NCI-H128 (cell line): ENCODE measurements around the gene SYNGR4.
"Not testable (repeated sequence)": the region's sequence is repeated elsewhere in the genome, so short reads cannot be mapped to it uniquely, and the experiment has no call there.

Source experiments
- DNase-seq: peaks from one replicate; lab custom pipeline; 2025; ENCODE audit not compliant: unreplicated experiment; lab: John Stamatoyannopoulos, UW

The SYNGR4 gene

GRCh38 chr19:48371367-48371766, 7.2 kb downstream of the SYNGR4 start:
- no peak for DNase-seq

- DNase-seq: not testable (repeated sequence)
Observed at GRCh38 chr19:48371771-48372170, 7.6 kb downstream of the SYNGR4 start.

DNA sequence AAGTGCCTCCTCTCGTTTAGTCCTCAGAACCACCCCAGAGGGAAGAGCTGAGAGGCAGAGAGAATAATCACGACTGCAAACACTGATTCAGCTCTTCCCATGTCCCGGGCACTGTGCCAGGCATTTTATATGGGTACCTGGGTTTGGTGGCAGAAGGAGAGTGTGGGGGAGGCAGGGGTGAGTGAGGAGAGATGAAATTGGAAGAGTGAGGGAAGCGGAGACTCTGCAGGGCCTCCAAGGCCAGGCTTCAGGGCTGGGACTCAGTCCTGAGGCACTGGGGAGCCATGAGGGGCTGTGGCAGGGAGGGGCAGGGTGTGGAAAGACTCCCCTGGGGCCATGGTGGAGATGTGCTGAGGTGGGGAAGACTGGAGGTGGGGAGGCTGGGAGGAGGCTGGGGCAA, 8.7 kb downstream of the SYNGR4 start:
- DNase-seq: peak; percentile 80

DNA sequence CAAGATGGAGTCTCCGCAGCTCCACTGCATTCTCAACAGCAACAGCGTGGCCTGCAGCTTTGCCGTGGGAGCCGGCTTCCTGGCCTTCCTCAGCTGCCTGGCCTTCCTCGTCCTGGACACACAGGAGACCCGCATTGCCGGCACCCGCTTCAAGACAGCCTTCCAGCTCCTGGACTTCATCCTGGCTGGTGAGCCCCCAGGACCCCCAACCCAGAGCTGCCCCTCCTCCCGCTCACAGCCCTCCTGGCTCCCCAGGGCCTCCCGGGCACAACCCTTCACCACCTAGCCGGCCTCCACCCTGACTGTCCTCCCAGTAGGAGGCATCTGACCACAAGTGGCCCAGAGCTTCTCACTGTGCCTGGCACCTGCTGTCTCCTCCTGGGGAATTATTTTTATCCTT, 9.4 kb downstream of the SYNGR4 start:
- no peak for DNase-seq

- no peak for DNase-seq
Observed at GRCh38 chr19:48378194-48378570, 14.0 kb downstream of the SYNGR4 start.

DNA sequence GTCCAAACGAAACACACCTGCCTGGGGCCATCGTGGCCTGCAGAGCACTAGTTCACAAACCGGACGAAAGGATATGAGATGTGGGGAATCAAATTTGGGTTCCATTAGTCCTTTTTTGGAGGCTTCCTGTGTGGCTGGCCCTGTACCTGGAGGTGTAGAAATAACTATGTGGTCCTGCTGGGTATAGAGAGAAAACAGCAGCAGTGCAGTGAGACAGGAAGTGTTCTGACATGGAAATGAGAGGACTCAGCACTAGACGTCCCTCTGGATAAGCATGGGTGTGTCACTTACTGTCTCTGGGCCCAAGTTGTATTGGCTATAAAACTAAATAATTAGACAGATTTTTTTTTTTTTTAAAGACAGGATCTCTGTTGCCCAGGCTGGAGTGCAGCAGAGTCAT, 14.9 kb downstream of the SYNGR4 start:
- DNase-seq: no peak

DNA sequence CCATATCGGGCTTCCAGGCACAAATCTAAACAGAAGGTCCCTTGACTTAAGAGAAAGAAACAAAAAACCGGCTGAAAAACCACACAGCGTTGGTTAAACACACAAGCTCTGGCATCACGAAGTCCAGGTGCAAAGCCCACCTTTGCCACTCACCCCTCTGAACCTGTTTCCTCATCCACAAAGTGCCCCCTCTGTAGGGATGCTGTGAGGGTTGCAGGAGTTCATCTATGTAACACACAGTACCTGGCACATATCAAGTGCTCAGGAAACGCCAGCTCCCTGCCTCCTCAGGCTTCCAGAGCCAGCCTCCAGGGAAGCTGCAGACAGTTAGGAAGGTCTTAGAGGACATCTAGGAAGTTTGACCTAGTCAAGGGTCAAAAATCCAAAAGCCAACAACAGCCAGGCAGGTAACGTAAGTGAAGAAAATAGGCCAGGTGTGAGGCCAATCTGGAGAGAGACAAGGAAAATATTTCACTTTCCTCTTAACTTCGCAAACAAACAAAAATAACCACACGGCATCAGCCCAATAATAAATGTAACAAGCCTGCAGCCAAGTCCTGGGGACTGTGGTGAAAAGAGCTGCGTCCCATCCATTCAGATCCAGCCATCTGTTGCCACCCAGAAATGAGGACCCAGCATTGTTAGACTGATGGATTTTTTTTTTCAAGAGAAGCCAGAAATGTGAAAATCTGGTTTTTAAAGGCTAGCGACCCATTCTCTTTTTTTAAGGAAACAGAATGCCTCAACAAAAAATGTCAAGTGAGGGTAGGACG, 17.2 kb downstream of the SYNGR4 start:
- DNase-seq: no peak

DNA sequence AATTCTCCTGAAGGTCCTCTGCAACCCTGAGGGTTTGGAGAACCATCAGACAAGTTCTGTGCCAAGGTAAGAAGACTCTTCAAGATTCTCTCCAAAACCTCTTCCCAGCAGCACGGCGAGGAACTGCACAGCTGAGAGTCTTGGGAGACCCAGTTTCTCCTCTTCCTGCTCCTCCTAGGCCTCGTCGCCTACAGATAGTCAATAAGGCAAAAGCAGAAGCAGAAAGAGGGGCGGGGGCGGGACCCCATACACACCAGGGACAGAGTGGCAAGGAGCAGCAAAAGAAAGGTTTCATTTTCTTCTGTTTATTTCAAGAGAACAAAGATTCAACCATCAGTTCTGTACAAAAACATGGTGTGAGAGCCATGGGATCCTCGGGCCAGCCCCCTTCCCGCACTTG, 18.1 kb downstream of the SYNGR4 start:
- DNase-seq: no peak

- DNase-seq: no peak
Observed at GRCh38 chr19:48385461-48386087, 21.4 kb downstream of the SYNGR4 start.

DNA sequence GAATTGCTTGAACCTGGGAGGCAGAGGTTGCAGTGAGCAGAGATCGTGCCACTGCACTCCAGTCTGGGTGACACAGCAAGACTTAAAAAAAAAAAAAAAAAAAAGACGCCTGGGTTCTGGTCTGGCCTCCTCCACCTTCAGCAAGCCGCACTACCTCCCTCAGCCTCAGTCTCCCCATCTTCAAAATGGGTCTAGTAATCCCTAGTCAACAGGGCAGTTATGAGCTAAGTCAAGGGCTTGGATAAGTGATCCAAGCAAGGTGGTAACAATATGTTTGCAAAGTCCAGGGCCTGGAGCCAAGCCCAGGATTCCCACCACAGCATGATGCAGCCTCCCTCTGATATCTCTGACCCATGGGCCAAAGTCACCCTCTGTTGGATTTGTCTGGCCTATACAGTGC, 22.8 kb downstream of the SYNGR4 start:
- DNase-seq: no peak

DNA sequence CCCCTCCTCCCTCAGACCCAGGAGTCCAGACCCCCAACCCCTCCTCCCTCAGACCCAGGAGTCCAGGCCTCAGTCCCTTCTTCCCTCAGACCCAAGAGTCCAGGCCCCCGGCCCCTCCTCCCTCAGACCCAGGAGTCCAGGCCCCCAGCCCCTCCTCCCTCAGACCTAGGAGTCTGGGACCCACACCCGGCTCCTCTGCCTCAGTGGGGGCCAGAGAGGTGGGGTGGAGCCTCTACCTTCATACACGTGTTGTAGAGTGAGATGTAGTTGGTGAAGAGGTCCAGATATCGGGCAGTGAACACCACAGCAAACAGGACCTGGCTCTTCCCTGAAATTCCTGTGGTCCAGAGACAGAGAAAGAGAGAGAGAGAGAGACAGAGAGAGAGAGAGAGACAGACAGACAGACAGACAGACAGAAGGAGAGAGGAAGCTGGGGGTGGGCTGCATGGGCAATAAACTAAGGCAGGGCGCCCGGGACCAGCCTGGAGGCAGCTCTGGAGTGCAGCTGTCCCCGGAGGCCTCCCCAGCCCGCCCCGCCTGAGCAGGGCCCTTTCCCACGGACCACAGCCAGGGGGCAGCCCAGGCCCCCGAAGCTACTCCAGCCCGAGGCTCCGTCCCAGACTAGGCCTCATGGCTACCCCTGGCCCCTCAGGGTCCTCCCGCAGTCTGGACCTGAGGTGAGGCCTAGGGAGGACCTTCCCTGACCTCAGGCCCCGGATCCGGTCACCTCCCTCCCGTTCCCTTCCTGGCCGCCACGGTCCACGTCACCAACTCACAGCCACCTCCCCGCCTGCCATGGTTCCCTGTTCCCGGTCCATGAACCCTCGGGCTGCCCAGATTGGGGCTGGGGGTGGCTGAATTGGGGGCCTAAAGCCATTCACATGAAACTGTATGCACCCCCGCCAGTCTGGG, 26.3 kb downstream of the SYNGR4 start:
- peak; percentile 34 for DNase-seq

DNA sequence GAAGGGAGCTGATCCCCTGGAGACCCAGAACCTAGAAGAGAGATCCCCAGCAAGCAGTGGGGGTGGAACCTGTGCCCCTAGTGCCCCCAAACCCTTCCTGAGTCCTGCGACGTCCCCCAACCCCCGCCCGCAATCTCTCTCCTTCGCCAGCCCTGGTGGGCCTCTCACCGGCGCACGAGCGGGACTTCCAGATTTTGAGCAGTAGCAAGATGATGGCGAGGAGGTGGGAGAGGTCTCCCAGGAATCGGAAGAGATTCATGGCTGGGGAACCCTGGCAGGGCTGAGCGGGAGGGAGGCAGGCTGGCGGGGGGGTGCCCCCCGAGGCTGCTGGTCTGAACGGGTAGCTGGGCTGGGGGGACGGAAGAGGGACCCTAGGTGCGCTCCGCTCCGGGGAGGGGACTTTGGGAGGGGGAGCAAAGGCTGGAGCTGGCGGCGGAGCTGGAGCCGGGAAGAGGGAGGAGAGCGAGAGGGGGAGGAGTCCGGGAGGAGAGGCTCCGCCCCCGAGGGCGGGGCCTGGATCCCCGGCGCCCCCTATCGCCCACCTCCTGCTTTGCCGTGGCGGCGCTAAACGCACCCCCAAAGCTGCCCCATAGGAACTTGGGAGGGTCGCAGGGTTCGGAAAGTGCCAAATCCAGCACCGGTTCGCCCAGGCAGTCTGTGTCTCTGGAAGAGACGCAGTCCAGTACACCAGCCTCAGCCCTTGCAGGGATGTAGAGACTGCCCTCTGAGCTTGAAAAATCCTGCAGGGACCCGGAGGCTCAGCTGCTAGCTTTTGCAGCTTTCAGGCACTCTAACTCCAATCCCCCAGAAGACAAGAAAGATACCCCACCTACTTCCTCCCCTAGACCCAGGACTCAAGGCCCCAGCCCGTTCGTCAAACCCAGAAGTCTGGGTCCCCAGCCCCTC, 27.2 kb downstream of the SYNGR4 start, which contains the start of gene KDELR1:
Gene KDELR1, minus strand, starts transcription at position 452 of the 906 bp plus-strand sequence. Its CDS starts 193 bp downstream, at position 259.
- DNase-seq: no peak

DNA sequence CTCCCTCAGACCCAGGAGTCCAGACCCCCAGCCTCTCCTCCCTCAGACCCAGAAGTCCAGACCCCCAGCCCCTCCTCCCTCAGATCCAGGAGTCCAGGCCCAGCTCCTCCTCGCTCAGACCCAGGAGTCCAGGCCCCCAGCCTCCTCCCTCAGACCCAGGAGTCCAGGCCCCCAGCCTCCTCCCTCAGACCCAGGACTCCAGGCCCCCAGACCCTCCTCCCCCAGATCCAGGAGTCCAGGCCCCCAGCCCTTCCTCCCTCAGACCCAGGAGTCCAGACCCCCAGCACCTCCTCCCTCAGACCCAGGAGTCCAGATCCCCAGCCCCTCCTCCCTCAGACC, 27.8 kb downstream of the SYNGR4 start:
- not testable (repeated sequence) for DNase-seq

DNA sequence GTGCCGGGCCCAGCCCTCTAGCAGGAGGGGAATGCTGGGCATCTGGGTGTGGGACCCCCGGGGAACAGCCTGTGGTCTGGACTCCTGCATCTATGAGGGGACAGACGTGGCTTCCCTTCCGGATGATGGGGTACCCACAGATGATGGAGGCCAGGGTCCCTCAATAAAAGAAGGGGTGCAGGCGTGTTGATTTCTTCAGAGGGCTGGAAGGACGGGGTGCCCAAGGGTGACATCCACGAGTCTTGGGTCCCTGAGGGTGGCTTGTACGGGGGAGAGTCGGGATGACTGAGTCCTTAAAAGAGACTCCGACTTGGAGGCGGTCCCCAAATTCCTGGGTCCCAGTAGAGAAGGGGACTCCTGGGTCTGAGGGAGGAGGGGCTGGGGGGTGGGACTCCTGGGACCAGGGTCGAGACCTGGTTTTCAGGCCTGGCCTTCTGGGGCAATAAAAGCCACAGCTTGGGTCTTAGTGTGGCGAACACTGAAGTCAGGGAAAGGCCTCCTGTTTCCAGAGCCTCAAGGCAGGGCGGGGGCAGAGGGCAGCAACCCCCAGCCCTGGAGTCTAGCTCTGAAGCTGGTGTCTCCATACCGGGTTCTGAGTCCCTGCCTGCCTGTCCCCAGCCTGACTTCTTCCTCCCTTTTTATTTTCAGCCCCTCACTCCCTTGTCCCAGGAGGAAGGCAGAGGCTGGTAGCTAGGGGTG, 28.8 kb downstream of the SYNGR4 start:
- DNase-seq: no peak

- DNase-seq: no peak
Observed at GRCh38 chr19:48393559-48394330, 29.6 kb downstream of the SYNGR4 start, which contains the start of gene GRIN2D. TSS of gene GRIN2D (plus strand) at chr19:48393668. CDS start at chr19:48398393, 4,725 bp downstream.

GRCh38 chr19:48394331-48395169, 30.4 kb downstream of the SYNGR4 start:
- DNase-seq: no peak

DNA sequence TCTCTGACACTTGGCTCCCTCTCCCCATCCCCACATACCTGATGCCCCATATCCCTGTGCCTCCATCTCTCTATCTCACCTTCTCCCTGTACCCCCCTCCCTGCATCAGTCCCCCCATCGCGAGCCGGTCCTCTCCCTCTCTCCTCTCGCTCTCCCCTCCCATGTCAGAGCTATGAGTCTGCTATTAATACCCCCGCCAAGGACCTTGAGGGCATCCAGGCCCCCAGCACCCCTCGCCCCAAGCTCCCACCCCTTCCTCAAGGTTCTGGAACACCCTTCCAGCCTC, 30.9 kb downstream of the SYNGR4 start:
- no peak for DNase-seq

DNA sequence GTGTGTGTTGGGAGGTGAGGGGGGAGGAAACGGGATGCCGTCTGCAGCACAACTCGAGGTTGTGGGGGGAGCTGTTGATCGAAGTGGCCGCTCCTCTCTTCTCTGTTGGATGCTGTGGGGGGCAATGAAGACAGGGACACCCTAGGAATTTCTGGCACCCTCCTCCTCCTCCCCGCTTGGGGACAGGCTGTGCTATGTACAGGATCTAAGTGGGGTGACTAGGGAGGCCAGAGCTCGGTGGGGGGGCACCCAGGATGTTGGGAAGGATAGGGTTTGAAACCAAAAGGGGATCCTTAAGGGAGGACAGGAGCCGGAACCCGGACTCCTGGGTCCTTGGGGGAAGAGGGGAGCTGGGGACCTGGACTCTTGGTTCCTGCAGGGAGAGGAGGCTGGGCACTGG, 31.3 kb downstream of the SYNGR4 start:
- no peak for DNase-seq
